Measurements from ENCODE around the gene CTSL.
A peak's percentile ranks its signal among the peaks of the same experiment; 100 is the strongest.

- TF ChIP-seq CTCF (IDR thresholded peaks at IDR 0.05) (peak in 1 of 4 experiments; percentile 22), POLR2A (IDR thresholded peaks at IDR 0.05) (no peak), EP300 (IDR thresholded peaks at IDR 0.05) (no peak)
These were observed 39.9 kb upstream of the CTSL start for GRCh38 chr9:87685871-87686519.
